Activated CD4-positive, alpha-beta T cell treated with anti-CD3 and anti-CD28 coated beads, Interleukin-2, amount 50 U/mL, for 4 hours (primary cell): Measurements from ENCODE around the gene YAE1.

Source experiments
- DNase-seq, 2 experiments: peaks; one replicate each; pipeline ENCODE4 v3.0.0-alpha.2; 2020

The YAE1 gene

DNA sequence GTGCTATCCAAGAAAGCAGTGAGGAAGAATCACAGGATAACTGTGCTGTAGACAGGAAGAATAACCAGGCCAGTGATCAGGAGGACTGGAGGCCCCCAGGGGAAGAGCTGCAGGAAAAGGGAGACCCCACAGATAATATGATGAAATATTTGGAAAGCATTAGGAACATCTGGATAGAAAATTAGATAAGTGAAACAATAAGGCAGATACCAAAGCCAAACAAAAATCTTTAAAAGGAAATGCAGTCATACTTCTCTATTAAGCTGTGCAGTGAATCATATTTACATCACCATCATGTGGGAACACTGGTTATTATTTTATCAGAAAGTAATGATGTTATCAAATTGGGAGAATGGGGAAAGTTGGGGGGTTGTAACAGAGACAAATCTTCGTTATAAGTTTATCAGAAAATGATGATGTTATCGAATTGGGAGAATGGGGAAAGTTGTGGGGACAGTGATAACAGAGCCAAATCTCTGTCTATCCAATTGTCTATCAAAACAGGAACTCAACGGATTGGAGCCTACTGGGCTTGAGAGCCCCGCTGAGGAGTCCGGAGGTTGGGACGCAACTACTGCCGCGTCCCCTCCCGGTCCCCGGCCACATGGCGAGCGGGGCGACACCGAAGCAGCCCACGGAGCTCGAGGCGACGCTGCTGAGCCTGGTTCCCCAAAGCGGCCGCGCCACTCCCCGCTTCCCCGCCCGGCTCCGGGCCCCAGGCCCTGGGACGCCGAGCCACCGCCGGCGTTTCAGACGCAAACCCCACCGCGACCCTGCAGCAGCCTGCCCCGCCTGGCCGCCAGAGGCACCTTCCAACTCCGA is 43.1 kb downstream of the YAE1 start:
- no peak for DNase-seq

GRCh38 chr7:39609935-39610263 is 43.7 kb downstream of the YAE1 start:
- no peak for DNase-seq

DNA sequence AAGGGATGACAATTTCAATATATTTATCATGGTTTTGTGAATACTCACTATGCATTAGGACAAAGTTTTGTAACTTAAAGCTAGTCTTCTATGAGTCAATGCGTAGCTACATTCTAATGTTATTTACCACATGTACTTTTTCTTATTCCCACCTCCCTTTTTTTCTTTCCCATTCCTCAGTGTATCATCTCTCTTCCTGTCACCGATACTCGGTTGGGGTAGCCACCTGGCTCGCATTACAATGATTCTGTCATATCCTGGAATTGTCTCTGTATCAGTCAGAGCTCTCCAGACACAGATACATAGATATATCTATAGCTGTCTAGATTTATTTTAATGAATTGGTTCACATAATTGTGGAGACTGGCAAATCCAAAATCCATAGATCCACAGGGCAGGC is 47.4 kb downstream of the YAE1 start:
- no peak for DNase-seq

GRCh38 chr7:39614299-39614698 is 48.1 kb downstream of the YAE1 start:
- DNase-seq, result no peak

DNA sequence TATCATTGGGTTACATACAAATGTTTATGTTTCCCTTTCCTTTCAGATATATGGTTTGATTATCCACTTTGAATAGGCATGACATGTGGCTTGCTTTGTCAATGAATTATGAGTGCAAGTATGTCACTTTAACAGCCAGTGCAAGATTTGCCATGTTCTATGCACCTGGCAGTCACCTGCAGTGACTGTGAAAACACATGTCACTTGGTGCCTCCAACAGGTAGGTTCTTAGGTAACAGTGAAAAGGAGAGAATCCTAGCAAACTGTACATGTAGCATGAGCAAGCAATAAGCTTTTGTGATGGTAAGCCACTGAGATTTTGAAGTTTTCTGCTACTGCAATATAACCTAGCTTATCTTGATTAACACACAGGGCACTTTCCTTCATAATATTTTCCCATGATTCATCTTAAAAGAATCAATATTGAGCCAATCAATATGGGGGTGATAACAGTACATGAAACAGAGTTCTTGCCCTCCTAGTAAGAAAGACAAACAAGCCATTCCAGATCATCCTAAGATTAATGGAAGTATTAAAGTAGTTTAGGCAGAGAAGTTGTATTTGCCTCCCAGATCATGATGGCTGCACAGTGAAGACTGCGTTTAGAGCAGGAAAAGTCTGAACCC is 49.3 kb downstream of the YAE1 start:
- no peak for DNase-seq

DNA sequence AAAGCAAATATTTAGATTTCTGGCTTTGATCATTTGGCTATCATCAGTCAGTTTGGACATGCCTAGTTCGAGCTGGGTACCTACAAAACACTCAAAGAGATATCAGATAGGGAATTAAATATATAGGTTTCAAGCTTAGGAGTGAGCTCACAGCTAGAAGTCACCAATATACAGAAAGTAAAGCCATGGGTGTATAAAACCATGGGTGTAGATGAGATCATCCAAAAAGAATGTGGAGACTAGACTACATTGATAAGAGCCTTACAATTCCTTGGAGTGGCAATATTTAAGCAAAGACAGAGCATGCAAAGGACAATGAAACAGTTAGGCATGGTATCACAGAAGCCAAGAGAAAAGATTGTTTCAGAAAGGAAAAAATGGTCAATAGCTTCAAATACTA is 49.9 kb downstream of the YAE1 start:
- DNase-seq, result no peak

- DNase-seq, result no peak
Measured at GRCh38 chr7:39617005-39617404, 50.8 kb downstream of the YAE1 start.

GRCh38 chr7:39618868-39619267 is 52.7 kb downstream of the YAE1 start:
- no peak for DNase-seq

DNA sequence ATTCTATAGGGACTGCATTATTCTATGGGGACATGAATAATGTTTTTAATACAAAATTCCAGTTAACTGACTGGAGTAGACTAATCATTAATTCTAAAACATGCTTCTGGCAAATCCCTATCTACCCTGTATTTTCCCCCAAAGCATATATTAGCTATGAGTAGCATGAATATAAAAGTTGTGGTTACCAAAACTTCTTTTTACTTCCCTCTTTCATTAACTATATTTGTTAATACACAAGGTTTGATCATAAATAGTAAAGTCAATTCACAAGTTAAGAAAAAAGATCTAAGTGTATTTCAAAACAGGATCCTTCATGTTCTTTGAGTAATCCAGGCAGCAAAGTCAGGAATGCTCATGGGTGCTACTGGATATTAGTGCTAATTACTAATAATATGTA is 54.3 kb downstream of the YAE1 start:
- no peak for DNase-seq

GRCh38 chr7:39621261-39621660 is 55.1 kb downstream of the YAE1 start:
- no peak for DNase-seq

- no peak for DNase-seq
Measured at GRCh38 chr7:39621784-39622411, 55.7 kb downstream of the YAE1 start.
